ENCODE results near the gene SRSF3.

SRSF3 gene

DNA sequence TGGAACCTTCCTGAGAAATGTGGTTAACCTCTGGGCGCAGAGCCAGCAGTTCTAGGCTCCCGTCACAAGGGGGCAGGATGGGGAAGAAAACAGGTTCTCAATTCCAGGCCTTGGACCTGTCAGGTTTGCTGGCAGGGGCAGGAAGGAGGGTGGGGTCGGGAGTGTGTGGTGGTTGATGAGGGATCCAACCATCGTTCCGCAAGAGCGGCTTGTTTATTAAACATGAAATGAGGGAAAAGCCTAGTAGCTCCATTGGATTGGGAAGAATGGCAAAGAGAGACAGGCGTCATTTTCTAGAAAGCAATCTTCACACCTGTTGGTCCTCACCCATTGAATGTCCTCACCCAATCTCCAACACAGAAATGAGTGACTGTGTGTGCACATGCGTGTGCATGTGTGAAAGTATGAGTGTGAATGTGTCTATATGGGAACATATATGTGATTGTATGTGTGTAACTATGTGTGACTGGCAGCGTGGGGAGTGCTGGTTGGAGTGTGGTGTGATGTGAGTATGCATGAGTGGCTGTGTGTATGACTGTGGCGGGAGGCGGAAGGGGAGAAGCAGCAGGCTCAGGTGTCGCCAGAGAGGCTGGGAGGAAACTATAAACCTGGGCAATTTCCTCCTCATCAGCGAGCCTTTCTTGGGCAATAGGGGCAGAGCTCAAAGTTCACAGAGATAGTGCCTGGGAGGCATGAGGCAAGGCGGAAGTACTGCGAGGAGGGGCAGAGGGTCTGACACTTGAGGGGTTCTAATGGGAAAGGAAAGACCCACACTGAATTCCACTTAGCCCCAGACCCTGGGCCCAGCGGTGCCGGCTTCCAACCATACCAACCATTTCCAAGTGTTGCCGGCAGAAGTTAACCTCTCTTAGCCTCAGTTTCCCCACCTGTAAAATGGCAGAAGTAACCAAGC, 29.6 kb downstream of the SRSF3 start:
- DNase-seq (ENCODE audit: low spot score), result peak; percentile 80

DNA sequence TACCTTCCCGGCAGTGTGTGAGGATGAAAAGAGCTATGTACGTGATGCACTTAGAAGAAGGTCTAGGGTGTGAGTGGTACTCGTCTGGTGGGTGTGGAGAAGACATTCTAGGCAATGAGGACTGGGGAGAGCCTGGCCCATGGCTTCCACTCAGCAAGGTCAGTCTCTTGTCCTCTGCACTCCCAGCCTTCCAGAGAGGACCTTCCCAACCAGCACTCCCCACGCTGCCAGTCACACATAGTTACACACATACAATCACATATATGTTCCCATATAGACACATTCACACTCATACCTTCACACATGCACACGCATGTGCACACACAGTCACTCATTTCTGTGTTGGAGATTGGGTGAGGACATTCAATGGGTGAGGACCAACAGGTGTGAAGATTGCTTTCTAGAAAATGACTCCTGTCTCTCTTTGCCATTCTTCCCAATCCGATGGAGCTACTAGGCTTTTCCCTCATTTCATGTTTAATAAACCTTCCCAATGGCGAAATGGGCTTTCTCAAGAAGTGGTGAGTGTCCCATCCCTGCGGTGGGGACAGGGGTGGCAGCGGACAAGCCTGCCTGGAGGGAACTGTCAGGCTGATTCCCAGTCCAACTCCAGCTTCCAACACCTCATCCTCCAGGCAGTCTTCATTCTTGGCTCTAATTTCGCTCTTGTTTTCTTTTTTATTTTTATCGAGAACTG, 30.4 kb downstream of the SRSF3 start:
- no peak for DNase-seq (ENCODE audit: low spot score)

DNA sequence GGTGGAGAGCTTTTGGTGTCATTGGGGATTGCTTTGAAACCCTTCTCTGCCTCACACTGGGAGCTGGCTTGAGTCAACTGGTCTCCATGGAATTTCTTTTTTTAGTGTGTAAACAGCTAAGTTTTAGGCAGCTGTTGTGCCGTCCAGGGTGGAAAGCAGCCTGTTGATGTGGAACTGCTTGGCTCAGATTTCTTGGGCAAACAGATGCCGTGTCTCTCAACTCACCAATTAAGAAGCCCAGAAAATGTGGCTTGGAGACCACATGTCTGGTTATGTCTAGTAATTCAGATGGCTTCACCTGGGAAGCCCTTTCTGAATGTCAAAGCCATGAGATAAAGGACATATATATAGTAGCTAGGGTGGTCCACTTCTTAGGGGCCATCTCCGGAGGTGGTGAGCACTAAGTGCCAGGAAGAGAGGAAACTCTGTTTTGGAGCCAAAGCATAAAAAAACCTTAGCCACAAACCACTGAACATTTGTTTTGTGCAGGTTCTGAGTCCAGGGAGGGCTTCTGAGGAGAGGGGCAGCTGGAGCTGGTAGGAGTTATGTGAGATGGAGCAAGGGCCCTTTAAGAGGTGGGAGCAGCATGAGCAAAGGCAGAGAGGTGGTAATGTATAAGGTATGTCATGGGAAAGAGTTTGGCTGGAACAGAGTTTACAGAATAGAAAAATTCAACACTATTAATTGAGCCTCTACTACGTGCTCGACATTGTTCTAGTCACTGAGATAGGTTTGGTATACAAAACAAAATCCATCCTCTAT, 31.2 kb downstream of the SRSF3 start:
- no peak for DNase-seq (ENCODE audit: low spot score)

DNA sequence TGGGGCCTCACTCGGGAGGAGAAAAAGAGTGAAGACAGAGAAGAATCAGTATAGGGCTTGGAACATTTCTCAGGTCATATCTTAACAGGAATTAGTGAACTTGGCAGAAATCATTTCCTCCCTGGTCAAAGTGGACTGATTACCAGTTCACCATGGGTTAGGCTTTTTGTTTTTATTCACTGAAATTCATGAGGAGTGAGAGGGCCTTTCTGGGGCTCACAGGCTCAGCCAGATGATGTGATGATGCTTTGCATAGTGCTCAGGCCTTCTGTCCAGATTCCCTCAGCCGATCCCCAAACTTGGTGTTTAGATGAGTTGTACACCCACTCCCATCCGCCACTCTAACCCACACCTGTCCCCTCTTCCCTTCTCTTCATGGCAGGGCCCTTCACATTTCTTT, 32.5 kb downstream of the SRSF3 start:
- no peak for DNase-seq (ENCODE audit: low spot score)

DNA sequence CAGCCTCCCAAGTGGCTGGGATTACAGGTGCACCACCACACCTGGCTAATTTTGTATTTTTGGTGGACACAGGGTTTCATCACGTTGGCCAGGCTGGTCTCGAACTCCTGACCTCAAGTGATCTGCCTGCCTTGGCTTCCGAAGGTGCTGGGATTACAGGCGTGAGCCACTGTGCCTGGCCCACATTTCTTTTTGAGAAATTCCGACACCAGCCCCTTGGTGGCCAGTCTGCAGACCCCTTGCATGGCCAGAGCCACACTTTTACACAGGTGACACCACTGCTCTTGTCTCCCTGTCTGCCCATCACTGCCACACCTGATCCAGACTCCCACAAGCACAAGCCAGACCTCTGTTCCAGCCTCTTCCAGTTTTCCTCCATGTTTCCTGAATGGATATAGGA, 33.0 kb downstream of the SRSF3 start:
- DNase-seq (ENCODE audit: low spot score), result no peak

DNA sequence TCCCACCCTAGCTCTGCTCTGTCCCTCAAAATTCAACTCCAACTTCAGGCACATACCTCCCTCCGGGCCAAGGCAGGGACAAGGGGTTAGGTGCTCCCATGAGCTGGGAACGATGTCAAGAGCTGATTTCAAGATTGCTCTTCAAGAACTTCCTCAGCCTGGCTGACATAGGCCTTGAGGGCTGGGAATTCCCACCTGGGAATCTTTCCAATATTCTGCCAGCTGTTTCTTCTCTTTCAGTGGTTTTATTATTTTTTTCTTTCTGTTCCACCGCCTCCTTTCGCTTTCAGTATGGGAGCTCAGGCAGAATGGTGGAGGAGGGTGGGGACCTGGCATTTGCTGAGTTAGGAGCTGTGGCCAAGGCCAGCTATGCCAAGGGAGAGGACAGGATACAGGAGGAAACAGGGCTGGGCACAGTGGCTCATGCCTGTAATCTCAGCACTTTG, 33.7 kb downstream of the SRSF3 start:
- no peak for DNase-seq (ENCODE audit: low spot score)

DNA sequence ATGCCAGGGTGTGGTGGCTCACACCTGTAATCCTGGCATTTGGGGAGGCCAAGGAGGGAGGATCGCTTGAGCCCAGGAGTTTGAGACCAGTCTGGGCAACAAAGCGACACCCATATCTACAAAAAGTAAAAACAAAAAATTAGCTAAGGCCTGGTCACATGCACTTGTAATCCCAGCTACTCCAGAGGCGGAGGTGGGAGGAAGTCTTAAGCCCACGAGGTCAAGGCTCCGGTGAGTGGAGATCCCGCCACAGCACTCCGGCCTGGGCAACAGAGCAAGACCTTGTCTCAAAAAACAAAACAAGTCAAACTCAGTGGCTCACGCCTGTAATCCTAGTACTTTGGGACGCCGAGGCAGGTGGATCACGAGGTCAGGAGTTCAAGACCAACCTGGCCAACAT, 35.6 kb downstream of the SRSF3 start:
- no peak for DNase-seq (ENCODE audit: low spot score)

DNA sequence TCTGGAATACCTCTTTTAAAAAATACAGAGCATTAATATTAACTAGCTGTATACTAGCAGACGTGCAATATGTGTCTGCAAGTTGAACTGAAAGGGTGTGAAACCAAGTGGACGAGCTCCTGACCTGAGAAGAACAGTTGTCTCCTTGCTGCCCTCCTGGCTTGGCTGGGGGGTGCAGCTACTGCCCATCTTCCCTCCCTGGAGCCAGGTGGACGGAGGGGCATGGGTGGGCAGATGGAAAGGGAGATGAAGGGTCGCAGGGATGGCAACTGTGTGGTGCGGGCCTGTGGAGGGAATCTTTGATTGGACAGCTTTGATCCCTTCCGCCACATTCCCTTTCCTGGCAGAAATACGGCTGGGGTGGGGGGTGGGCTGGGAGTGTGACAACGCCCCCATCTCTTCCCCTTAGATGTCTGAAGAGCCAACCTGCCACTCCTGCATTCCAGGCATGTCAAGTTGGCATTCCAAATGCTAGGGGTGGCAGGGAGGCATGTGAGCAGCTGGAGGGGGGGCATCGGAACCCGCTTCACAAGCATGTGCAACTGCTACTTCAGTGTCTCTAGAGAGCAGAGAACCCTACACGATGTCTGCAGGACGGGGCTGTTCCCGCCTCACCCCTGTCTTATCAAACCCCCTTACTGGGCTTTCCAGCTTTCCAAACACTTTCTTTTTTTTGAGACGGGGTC, 37.3 kb downstream of the SRSF3 start:
- no peak for DNase-seq (ENCODE audit: low spot score)

DNA sequence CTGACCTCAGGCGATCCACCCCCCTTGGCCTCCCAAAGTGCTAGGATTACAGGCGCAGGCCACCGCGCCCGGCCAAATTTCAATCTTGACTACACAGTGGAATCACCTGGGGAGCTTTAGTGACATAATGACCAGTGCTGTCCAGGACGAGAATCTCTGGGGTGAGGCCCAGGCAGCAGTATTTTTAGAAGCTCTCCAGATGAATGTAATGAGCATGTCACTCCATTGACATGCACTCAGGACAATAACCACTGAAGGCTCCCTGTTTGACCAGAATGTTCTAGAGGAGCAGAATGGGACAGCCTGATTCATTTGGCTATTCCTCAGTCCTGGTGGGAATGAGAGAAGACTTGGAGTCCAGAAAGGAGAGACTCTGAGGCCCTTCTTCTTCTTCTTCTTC, 39.2 kb downstream of the SRSF3 start:
- DNase-seq (ENCODE audit: low spot score), result no peak

DNA sequence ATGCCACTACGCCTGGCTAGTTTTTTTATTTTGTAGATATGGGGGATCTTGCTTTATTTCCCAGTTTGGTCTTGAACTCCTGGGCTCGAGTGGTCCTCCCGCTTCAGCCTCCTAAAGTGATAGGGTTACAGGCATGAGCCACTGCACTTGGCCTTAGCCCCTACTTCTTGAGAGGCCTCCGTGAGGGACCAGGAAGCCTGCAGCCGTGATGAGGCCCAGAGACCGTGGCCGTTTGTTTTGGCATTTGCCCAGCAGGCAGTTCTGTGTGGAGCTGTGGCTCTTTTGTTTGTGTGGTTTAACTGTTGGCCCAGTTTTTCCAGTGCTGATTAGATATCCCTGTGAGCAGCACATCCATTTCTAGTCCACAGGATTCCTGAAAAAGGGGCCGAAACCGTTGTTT, 39.8 kb downstream of the SRSF3 start:
- no peak for DNase-seq (ENCODE audit: low spot score)

DNA sequence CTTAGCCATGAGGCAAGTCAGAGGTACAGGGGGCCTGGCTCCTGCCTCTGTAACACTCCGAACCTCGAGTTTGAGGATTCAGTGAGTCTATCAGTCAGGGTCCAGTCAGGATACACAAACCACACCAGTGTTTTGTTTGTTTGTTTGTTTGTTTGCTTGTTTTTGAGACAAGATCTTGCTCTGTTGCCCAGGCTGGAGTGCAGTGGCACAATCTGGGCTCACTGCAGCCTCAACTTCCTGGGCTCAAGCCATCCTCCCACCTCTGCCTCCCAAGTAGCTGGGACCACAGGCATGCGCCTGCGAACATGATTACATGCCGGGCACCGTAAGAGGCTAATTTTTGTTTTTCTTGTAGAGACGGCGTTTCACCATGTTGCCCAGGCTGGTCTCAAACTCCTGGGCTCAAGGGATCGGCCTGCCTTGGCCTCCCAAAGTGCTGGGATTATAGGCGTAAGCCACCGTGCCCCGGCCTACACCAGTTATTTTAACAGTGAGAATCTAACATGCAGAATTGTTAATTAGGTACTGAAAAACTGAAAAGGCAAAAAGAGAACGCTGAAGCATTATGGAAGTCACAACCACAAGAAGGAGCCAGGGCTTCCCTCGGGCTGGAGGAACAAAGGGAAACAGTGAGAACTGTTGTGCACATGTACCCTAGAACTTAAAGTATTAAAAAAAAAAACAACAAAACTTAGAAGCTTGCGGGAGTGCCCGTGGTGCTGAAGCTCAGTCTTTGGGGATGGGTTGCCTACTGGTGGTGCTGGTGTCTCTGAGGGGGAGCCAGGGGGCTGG, 40.4 kb downstream of the SRSF3 start:
- DNase-seq (ENCODE audit: low spot score), result no peak

DNA sequence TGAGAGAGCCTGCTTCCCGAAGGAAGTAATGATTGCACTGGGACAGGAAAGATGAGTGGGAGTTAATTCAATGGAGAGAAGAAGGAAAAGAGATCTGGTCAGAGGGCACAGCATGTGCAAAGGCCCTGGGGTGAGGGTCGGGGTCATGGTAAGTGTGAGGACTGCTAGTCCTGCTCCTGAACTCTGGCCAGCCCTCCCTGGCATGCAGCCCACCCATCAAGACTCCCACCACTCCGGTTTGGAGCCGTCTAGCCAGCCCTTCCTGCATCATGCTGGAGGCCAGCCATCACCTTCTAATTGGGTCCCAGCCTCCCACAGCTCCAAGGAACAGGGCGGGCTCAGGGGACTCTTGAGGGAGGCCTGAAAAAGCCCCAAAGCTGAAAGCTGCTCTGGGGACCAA, 42.1 kb downstream of the SRSF3 start:
- DNase-seq (ENCODE audit: low spot score), result no peak

DNA sequence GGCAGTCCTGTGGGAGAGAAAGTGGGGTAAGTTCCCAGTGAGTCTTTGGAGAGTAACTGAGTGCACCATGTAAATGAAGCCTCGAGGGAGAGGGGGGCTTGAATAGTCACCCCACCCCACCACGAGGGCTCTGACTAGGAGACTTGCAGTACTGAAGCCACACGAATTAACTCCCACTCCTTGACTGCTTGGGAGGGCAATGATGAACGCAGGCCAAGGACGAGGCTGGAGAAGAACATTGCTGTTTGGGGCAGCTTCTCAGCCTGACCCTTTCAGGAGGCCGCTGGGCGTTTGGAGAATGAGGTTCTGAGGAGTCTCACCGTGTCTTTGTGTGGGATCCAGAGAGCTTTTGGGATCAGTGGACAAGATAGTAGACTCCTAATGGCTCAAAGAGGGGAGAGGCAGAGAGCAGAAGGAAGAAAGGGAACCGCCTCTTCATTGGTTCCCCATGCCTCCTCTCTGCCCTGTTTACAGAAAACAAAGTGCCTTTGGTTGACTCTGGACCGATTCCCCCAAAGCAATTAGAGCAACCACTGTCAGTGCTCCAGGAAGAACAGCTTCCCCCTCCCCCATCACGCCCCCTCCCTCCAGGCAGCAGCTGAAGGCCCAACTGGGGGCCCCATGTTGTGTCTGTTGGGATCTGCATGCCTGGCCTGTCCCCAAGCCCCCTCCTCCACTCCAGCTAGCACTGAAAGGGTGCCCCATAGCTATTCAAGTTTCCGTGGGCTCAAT, 42.7 kb downstream of the SRSF3 start:
- DNase-seq (ENCODE audit: low spot score), result no peak

DNA sequence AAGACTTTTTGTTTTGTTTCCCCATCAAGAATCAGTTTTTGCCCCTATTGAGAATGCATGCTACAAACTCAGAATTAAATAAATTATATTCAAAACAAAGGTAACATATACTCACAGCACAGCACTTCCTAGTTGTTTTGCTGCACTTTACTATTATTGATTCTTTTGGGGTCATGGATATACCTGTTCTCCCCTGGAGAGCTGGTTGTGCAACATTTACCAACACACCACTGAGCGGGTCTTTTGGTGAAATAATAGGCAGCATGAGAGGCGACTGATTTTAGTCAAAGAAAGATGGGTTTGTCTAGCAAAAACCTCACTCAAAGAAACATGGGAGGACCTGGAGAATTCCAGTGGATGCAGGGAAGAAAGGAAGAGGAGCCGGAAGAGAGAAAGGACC, 44.4 kb downstream of the SRSF3 start:
- no peak for DNase-seq (ENCODE audit: low spot score)

DNA sequence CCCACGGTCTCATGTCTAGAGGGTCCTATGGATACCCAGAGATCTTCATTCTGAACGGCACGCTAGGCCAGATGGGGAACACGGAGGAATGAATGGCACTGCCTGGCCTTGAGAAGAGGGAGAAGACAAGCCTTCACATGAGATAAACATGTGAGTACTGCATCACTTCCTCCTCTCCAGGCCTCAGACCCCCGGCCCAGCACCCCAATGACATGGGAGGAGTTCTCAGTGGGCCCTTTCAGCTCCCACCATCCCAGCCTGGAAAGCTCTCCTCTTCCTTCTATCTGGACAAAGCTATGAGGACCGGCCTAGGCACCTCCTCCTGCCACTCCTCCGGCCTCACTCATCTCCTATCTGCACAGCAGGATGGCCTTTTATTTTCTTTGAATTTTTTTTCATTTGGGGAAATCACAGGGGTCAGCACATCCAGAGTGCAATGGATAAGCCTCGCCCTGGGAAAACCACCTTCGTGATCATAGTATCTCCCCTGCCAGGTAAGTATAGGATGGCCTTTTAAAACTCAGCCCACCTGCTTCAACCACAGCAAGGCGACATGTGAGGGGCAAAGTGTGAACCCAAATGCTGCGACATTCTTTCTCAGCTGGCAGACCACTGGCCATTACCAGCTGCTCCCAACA, 45.1 kb downstream of the SRSF3 start:
- DNase-seq (ENCODE audit: low spot score), result no peak

DNA sequence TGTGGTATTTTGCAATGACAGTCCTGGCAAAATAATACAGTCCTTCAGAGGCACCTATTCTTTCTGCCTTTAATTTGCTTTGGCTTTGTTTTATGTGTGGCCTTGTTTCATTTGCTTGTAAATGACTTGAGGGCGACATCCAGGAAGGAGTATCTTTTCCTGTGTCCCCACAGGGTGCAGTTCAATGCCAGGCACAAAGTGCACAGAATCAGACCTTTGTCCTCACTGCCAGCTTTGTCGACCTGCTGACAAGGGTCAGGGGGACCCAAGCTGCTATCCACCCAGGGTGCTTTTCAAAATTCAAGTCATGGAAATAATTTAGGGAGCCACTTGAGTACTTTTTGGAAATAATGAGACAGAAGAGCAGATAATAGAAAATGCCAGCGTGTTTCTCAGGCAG, 47.4 kb downstream of the SRSF3 start:
- no peak for DNase-seq (ENCODE audit: low spot score)

DNA sequence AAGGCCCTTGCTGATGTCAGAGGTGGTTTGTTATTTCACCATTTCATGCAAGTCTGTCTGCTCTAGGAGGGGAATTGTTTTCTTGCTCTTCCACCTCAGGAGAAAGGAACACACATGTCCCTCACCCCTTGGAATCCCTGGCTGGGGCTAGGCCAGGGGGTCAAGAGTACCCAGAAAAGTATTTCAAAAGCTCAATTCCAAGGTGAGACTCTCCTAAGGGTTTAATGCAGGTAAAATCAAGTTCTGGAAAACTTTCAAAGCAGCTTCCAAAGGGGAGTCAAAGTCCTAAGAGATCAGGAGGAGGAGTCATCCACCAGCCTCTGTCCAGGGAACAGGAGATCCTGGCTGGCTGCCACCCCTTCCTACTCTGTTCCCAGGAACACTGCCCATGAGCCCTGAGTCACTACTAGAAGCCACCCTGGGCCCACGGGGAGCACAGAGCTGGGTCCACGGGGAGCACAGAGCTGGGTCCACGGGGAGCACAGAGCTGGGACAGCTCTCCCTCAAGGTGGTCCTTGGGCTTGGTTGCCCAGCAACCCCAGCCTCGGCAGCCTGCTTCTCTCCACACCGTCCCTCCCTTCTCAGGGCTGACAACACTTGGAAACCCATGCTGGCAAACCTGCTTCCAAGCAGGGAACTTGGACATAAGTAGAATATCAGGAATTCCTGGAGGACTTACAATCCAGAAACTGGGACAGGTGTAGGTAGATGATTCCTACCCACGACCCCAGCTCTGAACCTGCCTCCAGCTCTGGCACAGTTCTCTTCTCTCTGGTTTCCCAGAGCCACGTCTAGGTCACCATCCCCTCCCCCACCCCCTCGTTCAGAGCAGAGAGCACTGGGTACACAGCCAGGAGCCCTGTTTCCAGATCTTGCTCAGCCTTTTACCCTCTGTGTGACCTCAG, 49.0 kb downstream of the SRSF3 start:
- peak; percentile 90 for DNase-seq (ENCODE audit: low spot score)

DNA sequence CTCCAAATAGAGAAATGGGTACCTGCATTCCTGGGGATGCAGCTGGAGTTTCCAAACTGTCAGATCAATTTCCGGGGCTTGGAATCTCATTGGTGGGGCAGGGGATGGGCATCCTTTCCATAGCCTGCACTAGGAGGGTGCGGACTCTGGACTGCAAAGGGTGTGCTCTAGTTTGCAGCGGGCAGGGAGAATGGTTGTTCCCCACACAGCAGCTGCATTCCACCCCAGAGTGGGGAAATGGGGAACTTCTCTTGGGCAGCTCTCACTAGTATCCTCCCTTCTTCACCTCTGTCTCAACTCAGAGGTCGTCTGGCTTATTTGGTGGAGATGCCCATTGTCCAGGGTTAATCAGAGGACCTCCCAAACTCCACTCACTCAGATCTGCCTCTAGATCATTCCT, 49.8 kb downstream of the SRSF3 start:
- no peak for DNase-seq (ENCODE audit: low spot score)

DNA sequence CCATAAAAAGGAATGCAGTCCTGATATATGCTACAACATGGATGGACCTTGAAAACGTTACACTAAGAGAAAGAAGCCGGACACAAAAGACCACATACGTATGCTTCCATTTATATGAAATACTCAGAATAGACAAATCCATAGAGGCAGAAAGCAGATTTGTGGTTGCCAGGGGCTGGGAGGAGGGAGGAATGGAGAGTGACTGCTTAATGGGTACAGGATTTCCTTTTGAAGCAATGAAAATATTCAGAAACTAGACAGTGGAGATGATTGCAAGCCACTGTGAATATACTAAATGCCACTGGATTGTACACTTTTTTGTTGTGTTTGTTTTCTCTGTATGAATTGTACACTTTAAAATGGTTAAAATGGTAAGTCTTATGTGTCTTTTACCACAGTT, 54.9 kb downstream of the SRSF3 start:
- DNase-seq (ENCODE audit: low spot score), result no peak

Data from LoVo (cell line).